Omental fat pad (tissue), 4 donors: Measurements from ENCODE around the gene NT5C1A. TPM values are rescaled to one million over a fixed set of nuclear protein-coding genes. Genes with fewer than 3 reads are reported as not detected.

Source experiments
- ATAC-seq: fragments of 150-250 bp; one replicate; pipeline ENCODE4 v1.9.1; 2016; ENCODE audit warnings: mild to moderate bottlenecking, moderate library complexity; ENCODE audit not compliant: low FRiP score
- DNase-seq: peaks from one replicate; pipeline ENCODE4 v3.0.0-alpha.2; 2019; ENCODE audit warnings: low spot score
- total RNA-seq, 4 donors: library from RNA; depleted of rRNA; stranded (reverse); fragments of >200 nt; gene quantifications; one replicate each; pipeline ENCODE4 v1.1.0, GENCODE V29; 2016
- TF ChIP-seq, protein P1 (sequence below), 3 donors: fragments of 450-650 bp; IDR thresholded peaks; one replicate each; pipeline ENCODE4 v1.5.1; 2016 to 2017; ENCODE audit warnings: antibody characterized with exemption in 3 of 3, mild to moderate bottlenecking in 3 of 3, moderate library complexity in 2 of 3

NT5C1A gene
- total RNA-seq, 4 donors from 2014 or later, result 1.3 TPM; not detected in 3

GRCh38 chr1:39696448-39696847 is 24.5 kb upstream of the NT5C1A start:
- ATAC-seq, result no peak
- no peak for DNase-seq
- TF ChIP-seq, protein P1, sequence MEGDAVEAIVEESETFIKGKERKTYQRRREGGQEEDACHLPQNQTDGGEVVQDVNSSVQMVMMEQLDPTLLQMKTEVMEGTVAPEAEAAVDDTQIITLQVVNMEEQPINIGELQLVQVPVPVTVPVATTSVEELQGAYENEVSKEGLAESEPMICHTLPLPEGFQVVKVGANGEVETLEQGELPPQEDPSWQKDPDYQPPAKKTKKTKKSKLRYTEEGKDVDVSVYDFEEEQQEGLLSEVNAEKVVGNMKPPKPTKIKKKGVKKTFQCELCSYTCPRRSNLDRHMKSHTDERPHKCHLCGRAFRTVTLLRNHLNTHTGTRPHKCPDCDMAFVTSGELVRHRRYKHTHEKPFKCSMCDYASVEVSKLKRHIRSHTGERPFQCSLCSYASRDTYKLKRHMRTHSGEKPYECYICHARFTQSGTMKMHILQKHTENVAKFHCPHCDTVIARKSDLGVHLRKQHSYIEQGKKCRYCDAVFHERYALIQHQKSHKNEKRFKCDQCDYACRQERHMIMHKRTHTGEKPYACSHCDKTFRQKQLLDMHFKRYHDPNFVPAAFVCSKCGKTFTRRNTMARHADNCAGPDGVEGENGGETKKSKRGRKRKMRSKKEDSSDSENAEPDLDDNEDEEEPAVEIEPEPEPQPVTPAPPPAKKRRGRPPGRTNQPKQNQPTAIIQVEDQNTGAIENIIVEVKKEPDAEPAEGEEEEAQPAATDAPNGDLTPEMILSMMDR (IDR thresholded peaks at IDR 0.05), result no peak

GRCh38 chr1:39695016-39695415 is 23.1 kb upstream of the NT5C1A start:
- ATAC-seq (no peak), DNase-seq (no peak)
- TF ChIP-seq, protein P1 (IDR thresholded peaks at IDR 0.05), result no peak

- ATAC-seq (no peak), DNase-seq (no peak)
- TF ChIP-seq, protein P1 (IDR thresholded peaks at IDR 0.05), result no peak
These were observed 22.1 kb upstream of the NT5C1A start for GRCh38 chr1:39694026-39694425.

DNA sequence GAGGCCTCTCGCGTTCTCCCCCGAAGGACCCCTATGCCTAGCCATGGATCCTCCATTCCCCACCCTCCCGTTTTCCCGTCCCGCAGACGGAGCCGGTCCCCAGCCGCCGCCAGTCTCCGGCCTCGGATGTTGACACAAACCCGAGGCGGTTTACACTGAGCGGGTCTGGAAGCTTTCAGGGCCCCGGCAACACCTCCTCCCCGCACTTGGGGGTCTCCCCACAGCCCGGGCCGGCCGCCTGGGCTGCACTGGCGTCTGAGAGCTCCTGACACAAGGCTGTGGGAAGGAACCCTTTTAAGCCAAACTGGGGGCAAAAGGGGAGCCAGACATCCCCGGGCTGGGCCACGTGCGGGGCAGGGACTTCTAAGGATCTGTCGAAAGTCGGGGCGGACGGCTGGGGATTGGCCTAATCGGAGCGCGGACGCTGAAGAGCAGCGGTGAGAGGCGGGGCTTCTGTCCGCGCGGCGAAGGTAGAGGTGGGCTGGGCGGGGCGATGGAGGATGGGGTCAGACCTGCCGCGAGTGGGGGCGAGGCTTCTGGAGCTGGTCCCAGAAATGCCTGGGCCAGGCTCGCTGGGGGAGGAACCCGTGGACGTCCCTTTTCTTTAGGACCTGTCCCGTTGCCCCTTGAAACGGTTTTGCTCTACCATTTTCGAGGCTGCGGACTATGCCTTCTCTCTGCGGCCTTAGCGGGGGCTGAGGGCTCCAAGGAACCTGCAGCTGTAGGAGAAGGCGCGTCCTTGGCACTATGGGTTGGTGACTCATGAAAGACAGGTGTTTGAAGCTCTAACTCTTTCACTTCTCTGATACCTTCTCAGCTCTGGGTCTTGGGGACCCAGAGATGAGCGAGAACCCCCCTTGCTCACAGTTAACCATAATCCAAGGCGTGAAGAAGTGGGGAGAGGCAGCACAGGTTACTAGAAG is 20.5 kb upstream of the NT5C1A start:
- DNase-seq, result no peak
- TF ChIP-seq, protein P1 (IDR thresholded peaks at IDR 0.05), result no peak
- peak; percentile 29 for ATAC-seq

GRCh38 chr1:39691383-39692151 is 19.7 kb upstream of the NT5C1A start, which contains the start of gene HPCAL4:
HPCAL4 (minus strand) TSS chr1:39691433; CDS start chr1:39684603, 6,830 bp downstream.
- TF ChIP-seq, protein P1 (IDR thresholded peaks at IDR 0.05), result no peak
- DNase-seq (peak; percentile 61), ATAC-seq (peak; percentile 75)

GRCh38 chr1:39690794-39691382 is 19.0 kb upstream of the NT5C1A start:
- TF ChIP-seq, protein P1 (IDR thresholded peaks at IDR 0.05), result no peak
- DNase-seq (no peak), ATAC-seq (peak; percentile 3)
